Gastroesophageal sphincter (tissue), 4 donors: ENCODE measurements around the gene ADAMTS2. TPM values are rescaled to one million over a fixed set of nuclear protein-coding genes. Genes with fewer than 3 reads are reported as not detected.

Experiments
- ATAC-seq: fragments of 150-250 bp; one replicate; pipeline ENCODE4 v1.9.1; 2016; ENCODE audit warnings: mild to moderate bottlenecking, moderate library complexity
- H3K27ac ChIP-seq, 4 donors: fragments of 200-600 bp; sonication (generic) in 3 of 4; 1 replicate in 3 of 4; 2 replicates in 1 of 4; pipeline ENCODE4 v1.5.1; 2016 to 2019
- H3K27me3 ChIP-seq: fragments of 200-600 bp; sonication (generic); one replicate; pipeline ENCODE4 v1.5.1; 2019
- H3K36me3 ChIP-seq, 2 donors: fragments of 200-600 bp; sonication (generic); one replicate each; pipeline ENCODE4 v1.5.1; 2019; ENCODE audit warnings: control low read depth in 1 of 2
- H3K4me1 ChIP-seq, 3 donors: fragments of 200-600 bp; sonication (generic); 1 replicate in 2 of 3; 2 replicates in 1 of 3; pipeline ENCODE4 v1.5.1; 2016 to 2019; ENCODE audit warnings: control low read depth in 2 of 3
- H3K4me3 ChIP-seq, 2 donors: fragments of 200-600 bp; sonication (generic); one replicate each; pipeline ENCODE4 v1.5.1; 2019; ENCODE audit warnings: mild to moderate bottlenecking in 1 of 2, moderate library complexity in 1 of 2
- H3K9me3 ChIP-seq, 3 donors: fragments of 200-600 bp; sonication (generic); one replicate each; pipeline ENCODE4 v1.5.1; 2017 to 2019; ENCODE audit warnings: control low read depth in 2 of 3
- EP300 ChIP-seq: sonication (generic); formaldehyde crosslinking; IDR thresholded peaks from one replicate; pipeline ENCODE4 v1.6.1; 2017; ENCODE audit warnings: antibody characterized with exemption, mild to moderate bottlenecking
- POLR2A ChIP-seq, 2 donors: fragments of 450-650 bp; IDR thresholded peaks; one replicate each; pipeline ENCODE4 v1.6.1; 2017; ENCODE audit warnings: antibody characterized with exemption in 2 of 2, mild to moderate bottlenecking in 2 of 2, moderate library complexity in 1 of 2
- POLR2AphosphoS5 ChIP-seq: sonication (generic); formaldehyde crosslinking; IDR thresholded peaks from one replicate; pipeline ENCODE4 v1.6.1; 2017; ENCODE audit warnings: antibody characterized with exemption
- WGBS, 2 donors: methylation state at CpG; one replicate each; pipeline ENCODE4 v1.1.5; 2018; ENCODE audit warnings: low coverage in 1 of 2; 5-methylcytosine and 5-hydroxymethylcytosine counted together
- total RNA-seq, 4 donors: library from RNA; depleted of rRNA; stranded (reverse); fragments of >200 nt; gene quantifications; one replicate each; pipeline ENCODE4 v1.1.0, GENCODE V29; 2016
- TF ChIP-seq, protein P1 (sequence below), 4 experiments: fragments of 200-600 bp in 2 of 4; fragments of 450-650 bp in 2 of 4; sonication (generic) in 1 of 4; IDR thresholded peaks; one replicate each; pipeline ENCODE4 v1.5.1; 2017 to 2019; ENCODE audit warnings: antibody characterized with exemption in 4 of 4, mild to moderate bottlenecking in 2 of 4, moderate library complexity in 2 of 4

Gene ADAMTS2
- total RNA-seq, 4 donors from 2014 or later = 14.8 to 24.8 (median 22.6) TPM

DNA sequence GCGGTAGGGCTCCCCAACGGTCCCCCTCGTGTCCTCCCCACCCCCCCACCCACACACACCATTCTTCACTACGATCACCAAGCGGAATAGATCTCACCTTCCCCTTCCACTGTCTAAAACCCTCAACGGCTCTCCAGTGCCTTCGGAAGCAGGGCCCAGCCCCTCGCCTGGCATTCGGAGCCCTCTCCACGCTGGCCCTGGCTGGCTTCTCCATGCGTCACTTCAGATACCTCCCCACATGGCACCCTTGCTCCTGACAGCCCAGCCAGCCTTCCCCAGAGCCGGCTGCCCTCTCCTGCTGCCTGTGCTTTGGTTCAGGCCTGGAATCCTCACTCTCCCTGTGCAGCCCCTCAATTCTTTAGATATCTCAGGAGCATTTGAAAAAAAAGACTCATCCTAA lies 158.5 kb downstream of the ADAMTS2 start:
- TF ChIP-seq, protein P1, sequence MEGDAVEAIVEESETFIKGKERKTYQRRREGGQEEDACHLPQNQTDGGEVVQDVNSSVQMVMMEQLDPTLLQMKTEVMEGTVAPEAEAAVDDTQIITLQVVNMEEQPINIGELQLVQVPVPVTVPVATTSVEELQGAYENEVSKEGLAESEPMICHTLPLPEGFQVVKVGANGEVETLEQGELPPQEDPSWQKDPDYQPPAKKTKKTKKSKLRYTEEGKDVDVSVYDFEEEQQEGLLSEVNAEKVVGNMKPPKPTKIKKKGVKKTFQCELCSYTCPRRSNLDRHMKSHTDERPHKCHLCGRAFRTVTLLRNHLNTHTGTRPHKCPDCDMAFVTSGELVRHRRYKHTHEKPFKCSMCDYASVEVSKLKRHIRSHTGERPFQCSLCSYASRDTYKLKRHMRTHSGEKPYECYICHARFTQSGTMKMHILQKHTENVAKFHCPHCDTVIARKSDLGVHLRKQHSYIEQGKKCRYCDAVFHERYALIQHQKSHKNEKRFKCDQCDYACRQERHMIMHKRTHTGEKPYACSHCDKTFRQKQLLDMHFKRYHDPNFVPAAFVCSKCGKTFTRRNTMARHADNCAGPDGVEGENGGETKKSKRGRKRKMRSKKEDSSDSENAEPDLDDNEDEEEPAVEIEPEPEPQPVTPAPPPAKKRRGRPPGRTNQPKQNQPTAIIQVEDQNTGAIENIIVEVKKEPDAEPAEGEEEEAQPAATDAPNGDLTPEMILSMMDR (IDR thresholded peaks at IDR 0.05) = no peak
- TF ChIP-seq POLR2AphosphoS5 (no peak), POLR2A (IDR thresholded peaks at IDR 0.05) (no peak), EP300 (no peak)
- Histone ChIP-seq H3K36me3 (no peaks in the 10 kb centered on the region), H3K4me1 (no peaks in the 10 kb centered on the region), H3K27me3 (peaks cover 16% of the 10 kb centered on the region), H3K27ac (no peak overlapping the region), H3K9me3 (no peaks in the 10 kb centered on the region), H3K4me3 (no peak overlapping the region)
- no peak for ATAC-seq
- WGBS, 2 donors = 88 to 100% methylated on average over 1 to 9 of the region's 12 CpGs

DNA sequence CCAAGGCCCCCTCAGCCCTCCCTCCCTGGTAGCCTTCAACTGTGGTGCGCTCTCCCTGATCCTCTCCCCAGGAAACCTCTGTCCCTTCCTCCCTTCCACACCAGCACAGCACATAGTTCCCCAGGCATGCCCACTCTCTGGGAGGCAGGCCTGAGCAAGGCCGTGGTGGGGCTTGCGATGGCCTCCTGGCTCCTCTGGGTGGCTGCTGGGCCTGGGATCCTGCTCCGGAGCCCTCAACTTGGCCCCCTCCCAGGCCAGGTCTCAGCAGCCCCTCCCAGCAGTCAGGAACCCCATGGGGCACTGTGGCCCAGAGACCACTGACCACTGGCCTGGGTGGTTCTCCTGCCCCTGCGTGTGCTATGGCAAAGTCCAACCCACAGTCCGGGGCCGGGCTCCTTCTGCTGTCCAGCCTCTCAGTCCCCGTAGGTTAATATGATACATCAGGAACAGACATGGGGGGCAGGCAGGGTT lies 159.3 kb downstream of the ADAMTS2 start:
- H3K4me1 ChIP-seq = no peaks in the 10 kb centered on the region
- H3K36me3 ChIP-seq = no peaks in the 10 kb centered on the region
- H3K27me3 ChIP-seq = peaks cover 25% of the 10 kb centered on the region
- no peak for TF ChIP-seq POLR2A (IDR thresholded peaks at IDR 0.05)
- TF ChIP-seq, protein P1 (IDR thresholded peaks at IDR 0.05) = no peak
- no peak for TF ChIP-seq POLR2AphosphoS5
- no peak for TF ChIP-seq EP300
- H3K9me3 ChIP-seq = no peaks in the 10 kb centered on the region
- H3K27ac ChIP-seq = no peak overlapping the region
- H3K4me3 ChIP-seq = no peak overlapping the region
- no CpG with 5 or more reads among the region's 8 CpGs for WGBS, 2 donors
- no peak for ATAC-seq

DNA sequence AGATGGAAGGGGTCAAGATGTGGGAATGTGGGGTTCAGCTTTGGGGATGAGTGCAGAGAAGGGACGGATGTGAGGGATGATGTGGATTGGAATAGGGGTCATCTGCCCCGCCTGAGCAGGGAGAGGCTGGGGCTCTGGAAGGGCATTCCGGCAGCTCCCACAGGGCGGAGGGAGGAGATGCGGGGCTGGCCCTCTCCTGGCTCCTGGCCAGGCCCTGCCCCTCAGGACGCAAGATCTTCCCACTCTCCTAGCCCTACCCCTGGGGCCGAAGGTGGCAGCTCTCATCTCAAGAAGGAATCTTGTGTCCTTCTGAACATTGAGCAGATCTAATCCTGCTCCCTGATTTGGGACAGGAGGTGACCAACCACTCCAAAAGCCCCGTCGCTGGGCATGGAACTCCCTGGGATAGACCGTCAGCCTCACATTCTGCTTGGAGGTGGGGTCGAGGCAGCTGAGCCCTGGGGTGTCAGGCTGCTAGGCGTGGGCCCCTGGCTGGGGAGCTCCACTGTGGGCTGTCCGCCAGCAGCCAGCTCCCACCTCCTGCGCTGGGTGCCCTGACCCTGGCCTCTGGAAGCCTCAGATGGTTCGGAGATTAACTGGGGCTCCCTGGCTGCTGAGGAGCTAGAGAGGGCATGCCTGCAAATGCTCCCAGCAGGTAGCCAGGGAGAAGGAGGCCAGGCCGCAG lies 159.9 kb downstream of the ADAMTS2 start:
- H3K9me3 ChIP-seq = no peaks in the 10 kb centered on the region
- no peak for ATAC-seq
- TF ChIP-seq, protein P1 (IDR thresholded peaks at IDR 0.05) = no peak
- TF ChIP-seq POLR2A (IDR thresholded peaks at IDR 0.05) (no peak), EP300 (no peak), POLR2AphosphoS5 (no peak)
- H3K27ac ChIP-seq = no peak overlapping the region
- no peaks in the 10 kb centered on the region for H3K4me1 ChIP-seq
- peaks cover 27% of the 10 kb centered on the region for H3K27me3 ChIP-seq
- no peaks in the 10 kb centered on the region for H3K36me3 ChIP-seq
- WGBS, 2 donors = 66 to 97% methylated on average over 5 to 6 of the region's 16 CpGs
- H3K4me3 ChIP-seq = no peak overlapping the region

DNA sequence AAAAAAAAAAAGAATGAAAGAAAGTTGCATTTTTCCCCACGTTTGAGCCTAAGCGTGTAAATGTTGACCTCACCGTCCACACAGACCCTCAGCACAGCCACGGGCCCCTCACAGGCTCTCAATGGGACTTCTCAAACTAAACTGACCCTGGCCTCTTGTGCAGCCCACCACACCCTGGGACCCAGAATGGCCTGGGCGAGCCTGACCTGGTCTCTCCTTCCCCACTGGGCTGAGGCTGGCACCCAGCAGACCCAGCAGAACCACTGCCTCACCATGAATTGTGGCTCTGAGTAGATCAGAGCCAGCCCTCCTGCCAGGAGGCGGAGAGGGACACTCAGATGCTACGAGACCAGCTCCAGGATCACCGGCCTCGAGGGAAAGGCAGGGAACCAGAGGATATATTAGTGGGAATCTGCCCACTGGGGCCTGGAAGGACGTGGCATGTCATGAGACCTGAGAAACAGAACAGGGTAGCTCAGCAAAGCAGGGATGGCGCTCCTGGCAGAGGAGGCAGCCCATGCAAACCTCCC lies 160.7 kb downstream of the ADAMTS2 start:
- TF ChIP-seq POLR2AphosphoS5 = no peak
- TF ChIP-seq EP300 = no peak
- TF ChIP-seq, protein P1 (IDR thresholded peaks at IDR 0.05) = no peak
- no peak for TF ChIP-seq POLR2A (IDR thresholded peaks at IDR 0.05)
- Histone ChIP-seq H3K36me3 (no peaks in the 10 kb centered on the region), H3K27ac (no peak overlapping the region), H3K4me3 (no peak overlapping the region), H3K9me3 (no peaks in the 10 kb centered on the region), H3K27me3 (peaks cover 27% of the 10 kb centered on the region), H3K4me1 (no peaks in the 10 kb centered on the region)
- no peak for ATAC-seq
- 67 to 80% methylated on average over 3 of the region's 11 CpGs for WGBS, 2 donors

- Histone ChIP-seq H3K36me3 (no peaks in the 10 kb centered on the region), H3K9me3 (peaks cover 0 to 6% (median 0%) of the 10 kb centered on the region in 3 donors), H3K4me1 (no peaks in the 10 kb centered on the region), H3K27me3 (peaks cover 27% of the 10 kb centered on the region), H3K27ac (no peak overlapping the region), H3K4me3 (no peak overlapping the region)
- TF ChIP-seq EP300 (no peak), POLR2A (IDR thresholded peaks at IDR 0.05) (no peak), POLR2AphosphoS5 (no peak)
- TF ChIP-seq, protein P1 (IDR thresholded peaks at IDR 0.05) = no peak
- no peak for ATAC-seq
These were observed 161.8 kb downstream of the ADAMTS2 start for GRCh38 chr5:179183481-179183880.
